GM12878 (cell line): ENCODE data around the gene PRKACG. TPM values are rescaled to one million over a fixed set of nuclear protein-coding genes. Genes with fewer than 3 reads are reported as not detected.

ENCODE experiments used
- ATAC-seq: fragments of 200-7000 bp; cut with Tn5 transposase; 3 replicates; pipeline ENCODE4 v1.9.1; 2020; ENCODE audit warnings: mild to moderate bottlenecking, moderate library complexity
- BruUV-seq: library from RNA; stranded (reverse); fragments of 400-500 nt; replicated peaks from 2 replicates; lab custom pipeline; 2021; lab: Mats Ljungman, UMichigan
- CTCF ChIA-PET: fragments of 300-600 bp; sonication (Branson Sonifier 250); formaldehyde crosslinking; extraction: SDS; loops from one replicate; lab custom pipeline; 2021; ENCODE audit warnings: inconsistent platforms; lab: Yijun Ruan, JAX
- POLR2A ChIA-PET: fragments of 350-600 bp; formaldehyde crosslinking; extraction: SDS; loops from one replicate; lab custom pipeline; 2021; ENCODE audit warnings: inconsistent platforms; lab: Charles Lee
- RAD21 ChIA-PET: fragments of 300-600 bp; sonication (Branson Sonifier 250); formaldehyde crosslinking; loops from one replicate; lab custom pipeline; 2023; ENCODE audit warnings: antibody characterized with exemption; ENCODE audit not compliant: unreplicated experiment; lab: Charles Lee
- SMC1A ChIA-PET: fragments of 300-600 bp; sonication (Branson Sonifier 250); formaldehyde crosslinking; loops from one replicate; lab custom pipeline; 2023; ENCODE audit not compliant: unreplicated experiment, uncharacterized antibody; lab: Charles Lee
- DNase-seq: peaks from one replicate; pipeline ENCODE4 v3.0.0-alpha.2; 2011; ENCODE audit warnings: low read depth, low spot score
- FAIRE-seq: peaks from 3 replicates; lab custom pipeline; 2011; peaks lifted over from hg19 to GRCh38; lab: Jason Lieb, UNC
- H2AFZ ChIP-seq: 2 replicates; pipeline ENCODE4 v1.6.0; 2011; ENCODE audit warnings: low read depth, low read length, control low read depth; ENCODE audit not compliant: control insufficient read depth
- H3K27ac ChIP-seq: 2 replicates; pipeline ENCODE4 v1.5.1; 2011; ENCODE audit warnings: control low read depth; ENCODE audit not compliant: control insufficient read depth, insufficient read depth
- H3K27me3 ChIP-seq, 2 experiments: replicated peaks in 1 of 2; 2 replicates each; pipeline versions ENCODE4 v1.6.0 to v1.6.1; 2011; ENCODE audit warnings: low read length in 1 of 2; ENCODE audit not compliant: control insufficient read depth in 2 of 2, insufficient read depth in 2 of 2
- H3K36me3 ChIP-seq, 2 experiments: 2 replicates each; pipeline ENCODE4 v1.5.1; 2011; ENCODE audit warnings: low read length in 1 of 2; ENCODE audit not compliant: control insufficient read depth in 2 of 2, insufficient read depth in 2 of 2
- H3K4me1 ChIP-seq: 2 replicates; pipeline ENCODE4 v1.6.1; 2011; ENCODE audit warnings: mild to moderate bottlenecking, low read length, moderate library complexity, mixed read lengths; ENCODE audit not compliant: control insufficient read depth, insufficient read depth
- H3K4me2 ChIP-seq: 2 replicates; pipeline ENCODE4 v1.6.0; 2011; ENCODE audit warnings: control low read depth; ENCODE audit not compliant: control insufficient read depth, insufficient read depth
- H3K4me3 ChIP-seq: fragments of 200-600 bp; sonication (generic); 2 replicates; pipeline ENCODE4 v1.5.1; 2016
- H3K79me2 ChIP-seq: 2 replicates; pipeline ENCODE4 v1.6.0; 2011; ENCODE audit warnings: low read length; ENCODE audit not compliant: control insufficient read depth, insufficient read depth
- H3K9ac ChIP-seq: 2 replicates; pipeline ENCODE4 v1.8.0; 2011; ENCODE audit warnings: low read length, control low read depth, mixed read lengths; ENCODE audit not compliant: control insufficient read depth, insufficient read depth
- H3K9me3 ChIP-seq: replicated peaks from 3 replicates; pipeline ENCODE4 v1.5.1; 2011; ENCODE audit warnings: mild to moderate bottlenecking, low read length; ENCODE audit not compliant: control insufficient read depth, insufficient read depth
- H4K20me1 ChIP-seq: 2 replicates; pipeline ENCODE4 v1.6.0; 2011; ENCODE audit not compliant: control insufficient read depth, insufficient read depth
- BACH1 ChIP-seq: fragments of 450-650 bp; IDR thresholded peaks from 2 replicates; pipeline ENCODE4 v1.6.1; 2017; ENCODE audit warnings: mild to moderate bottlenecking, borderline replicate concordance
- FOXK2 ChIP-seq: fragments of 450-650 bp; IDR thresholded peaks from 2 replicates; pipeline ENCODE4 v1.6.1; 2017; ENCODE audit warnings: mild to moderate bottlenecking, moderate library complexity
- NRF1 ChIP-seq: conservative IDR thresholded peaks from 2 replicates; pipeline ENCODE4 v1.6.1; 2011; ENCODE audit warnings: mild to moderate bottlenecking, low read depth, low read length, improper control_type of control experiment
- YBX1 ChIP-seq: fragments of 450-650 bp; IDR thresholded peaks from 2 replicates; pipeline ENCODE4 v1.6.1; 2016; ENCODE audit warnings: antibody characterized with exemption
- ZBTB4 ChIP-seq: fragments of 450-650 bp; formaldehyde crosslinking; IDR thresholded peaks from 2 replicates; pipeline ENCODE4 v1.4.0; 2022; ENCODE audit warnings: mild to moderate bottlenecking, moderate library complexity
- ZNF207 ChIP-seq: fragments of 450-650 bp; IDR thresholded peaks from 2 replicates; pipeline ENCODE4 v1.6.1; 2014; ENCODE audit warnings: antibody characterized with exemption, mild to moderate bottlenecking, borderline replicate concordance
- ZNF274 ChIP-seq: IDR thresholded peaks from one replicate; pipeline ENCODE4 v1.8.0; 2011; ENCODE audit not compliant: insufficient read length, insufficient read depth
- WGBS: methylation state at CpG from one replicate; pipeline ENCODE4 v1.1.6; 2016; ENCODE audit warnings: low lambda C conversion rate; ENCODE audit not compliant: insufficient replicate concordance, insufficient coverage; ENCODE audit errors: missing lambda C conversion rate; 5-methylcytosine and 5-hydroxymethylcytosine counted together
- in situ Hi-C: fragments of 300-500 bp; cut with MboI; formaldehyde crosslinking; loops from 9 replicates; pipeline ENCODE4 v1.14.3; 2018; ENCODE audit warnings: mixed read lengths
- intact Hi-C: fragments of 100-400 bp; cut with micrococcal nuclease; formaldehyde crosslinking; loops from one replicate; pipeline ENCODE4 v1.14.2; 2022; ENCODE audit not compliant: unreplicated experiment
- polyA plus RNA-seq, 11 experiments: library from polyadenylated mRNA; depleted of rRNA in 4 of 11; unstranded in 6 of 11; stranded (reverse) in 5 of 11; fragments of >200 nt; fragmentation: Nextera tagmentation in 4 of 11; fragmentation: Illumina TruSeq in 1 of 11; extraction: Ambion mirVana in 4 of 11; extraction: Trizol in 1 of 11; gene quantifications; 1 replicate in 1 of 11; 2 replicates in 10 of 11; pipeline versions ENCODE4 v1.2.1 to v1.2.3, GENCODE V29; 2011 to 2016; ENCODE audit warnings: inconsistent platforms in 2 of 11, missing spikeins in 2 of 11, low read depth in 1 of 11
- total RNA-seq, 4 experiments: library from RNA; depleted of rRNA in 3 of 4; stranded (reverse); fragments of >200 nt in 3 of 4; fragmentation: Illumina TruSeq in 1 of 4; extraction: Trizol in 1 of 4; gene quantifications; 2 replicates each; pipeline versions ENCODE4 v1.2.1 to v1.2.3, GENCODE V29; 2013 to 2021

PRKACG gene
- total and polyA plus RNA-seq, 10 of the 15 experiments (the other 5 are each of a cell fraction or from before 2014, with no cell fraction given) = not detected

DNA sequence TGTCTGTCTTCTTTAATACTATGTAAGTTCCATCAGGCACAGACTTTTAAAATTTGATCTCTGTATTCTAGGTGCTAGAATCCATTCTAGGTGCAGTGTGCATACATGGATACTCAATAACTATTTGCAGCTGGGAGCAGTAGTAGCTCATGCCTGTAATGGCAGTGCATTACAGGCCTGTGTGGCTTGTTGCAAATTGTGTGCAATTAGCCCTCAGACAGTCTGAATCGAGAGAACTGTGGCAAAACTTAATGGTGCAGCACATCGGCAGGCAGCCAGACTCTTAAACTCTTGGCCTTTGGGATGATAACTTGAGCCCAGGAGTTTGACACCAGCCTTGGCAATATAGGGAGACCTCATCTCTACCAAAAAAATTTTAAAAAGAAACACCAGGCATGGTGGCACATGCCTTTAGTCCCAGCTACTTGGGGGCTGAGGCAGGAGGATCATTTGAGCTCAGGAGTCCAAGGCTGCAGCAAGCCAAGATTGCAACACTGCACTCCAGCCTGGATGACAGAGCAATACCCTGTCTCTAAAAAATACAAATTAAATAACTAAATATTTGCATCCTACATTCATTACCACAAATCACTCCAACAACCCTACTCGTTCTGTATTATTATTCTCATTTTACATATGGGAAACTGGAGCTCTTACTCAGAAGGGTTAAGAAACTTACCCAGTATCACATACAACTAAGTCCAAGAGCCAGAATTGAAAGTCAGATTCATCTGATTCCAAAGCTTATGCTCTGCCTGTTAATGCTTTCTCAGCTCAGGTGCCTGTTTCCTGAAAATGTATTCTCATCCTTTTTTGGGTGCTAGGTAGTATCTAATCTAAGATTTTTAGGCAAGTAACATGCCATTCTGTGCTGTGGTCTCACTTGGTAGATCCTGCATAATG is 30.1 kb downstream of the PRKACG start:
- no TSS peak for BruUV-seq
- Histone ChIP-seq H3K9ac (no peak overlapping the region; the same call in 1 of the 2 replicates), H3K27me3 (no peaks in the 10 kb centered on the region), H3K4me3 (no peak overlapping the region), H2AFZ (no peak overlapping the region), H3K4me1 (peaks cover 56% of the 10 kb centered on the region), H4K20me1 (no peaks in the 10 kb centered on the region), H3K4me2 (peak overlapping the region; percentile 58), H3K79me2 (no peaks in the 10 kb centered on the region)
- ChIA-PET CTCF (interaction anchor here (0.7 to 2.5 kb wide), 17 partner anchors 8 to 400 kb away, joined by 3 to 23 read pairs (median 4); partner anchors contain the start of gene FXN), SMC1A (interaction anchor here (0.7 to 12.2 kb wide), 17 partner anchors 10 to 298 kb away, joined by 3 to 160 read pairs (median 4); a partner anchor contains a TSS), RAD21 (interaction anchor here (0.5 to 3.6 kb wide), 14 partner anchors 9 to 406 kb away, joined by 3 to 25 read pairs (median 4); no protein-coding TSS in a partner anchor)
- DNase-seq = no peak
- in situ Hi-C loops = no loop called here
- ATAC-seq = peak; percentile 11; the same call in 1 of the 3 replicates
- FAIRE-seq = no peak
- WGBS = 65% methylated on average over 3 of the region's 3 CpGs
- TF ChIP-seq ZNF274 (no peak), ZNF207 (no peak), ZBTB4 (CRISPR knock-in tag) (no peak), FOXK2 (no peak), YBX1 (no peak), BACH1 (no peak), NRF1 (no peak)
- TF ChIP-seq, all 136 proteins: peak for 0
- Histone ChIP-seq H3K36me3 (no peaks in the 10 kb centered on the region; a peak in 1 of 4 replicates), H3K9me3 (no peaks in the 10 kb centered on the region), H3K27ac (peak overlapping the region; percentile 70)
- intact Hi-C loops = no loop called here
- POLR2A ChIA-PET = interaction anchor here (0.6 to 1.5 kb wide), 6 partner anchors 9 to 238 kb away, joined by 3 to 9 read pairs (median 4); no protein-coding TSS in a partner anchor
